H1 (cell line): ENCODE data around the gene LRRC45. TPM values are rescaled to one million over a fixed set of nuclear protein-coding genes. Genes with fewer than 3 reads are reported as not detected.

ENCODE experiments used
- CTCF ChIA-PET: fragments of 300-600 bp; sonication (Branson Sonifier 250); formaldehyde crosslinking; loops from one replicate; lab custom pipeline; 2021; ENCODE audit not compliant: partially characterized antibody; lab: Charles Lee
- POLR2A ChIA-PET: fragments of 300-600 bp; sonication (Branson Sonifier 250); formaldehyde crosslinking; loops from one replicate; lab custom pipeline; 2021; ENCODE audit warnings: inconsistent platforms; ENCODE audit not compliant: partially characterized antibody; lab: Charles Lee
- DNase-seq, 2 experiments: peaks; one replicate each; pipeline versions ENCODE4 v3.0.0 to v3.0.0-alpha.2; 2010 to 2022; ENCODE audit warnings: low spot score in 2 of 2, low read depth in 1 of 2, mixed read lengths in 1 of 2
- FAIRE-seq: peaks from 2 replicates; lab custom pipeline; 2011; peaks lifted over from hg19 to GRCh38; lab: Jason Lieb, UNC
- H2AFZ ChIP-seq: 2 replicates; pipeline ENCODE4 v1.8.1; 2012; ENCODE audit warnings: low read length, inconsistent platforms
- H2AK5ac ChIP-seq: 2 replicates; pipeline ENCODE4 v1.6.1; 2013; ENCODE audit warnings: low read depth, low read length
- H2BK120ac ChIP-seq: replicated peaks from 2 replicates; pipeline ENCODE3; 2013; ENCODE audit warnings: low read depth, low read length, inconsistent platforms
- H2BK12ac ChIP-seq: 2 replicates; pipeline ENCODE4 v1.6.1; 2013; ENCODE audit warnings: low read depth, low read length
- H2BK15ac ChIP-seq: 2 replicates; pipeline ENCODE4 v1.6.1; 2013; ENCODE audit warnings: low read length
- H2BK20ac ChIP-seq: 2 replicates; pipeline ENCODE4 v1.6.1; 2013; ENCODE audit warnings: low read length
- H2BK5ac ChIP-seq: 2 replicates; pipeline ENCODE4 v1.6.1; 2013; ENCODE audit warnings: low read depth, low read length
- H3K14ac ChIP-seq: 2 replicates; pipeline ENCODE4 v1.6.1; 2013; ENCODE audit warnings: inconsistent platforms; ENCODE audit not compliant: insufficient read length
- H3K18ac ChIP-seq: 2 replicates; pipeline ENCODE4 v1.6.1; 2013; ENCODE audit warnings: low read length; ENCODE audit errors: extremely low read depth
- H3K23ac ChIP-seq: 2 replicates; pipeline ENCODE4 v1.6.1; 2013; ENCODE audit warnings: inconsistent platforms; ENCODE audit not compliant: insufficient read length
- H3K23me2 ChIP-seq: 2 replicates; pipeline ENCODE4 v1.6.1; 2013; ENCODE audit warnings: low read depth, low read length
- H3K27ac ChIP-seq: 2 replicates; pipeline ENCODE4 v1.6.1; 2011; ENCODE audit warnings: low read depth, low read length, inconsistent platforms
- H3K27me3 ChIP-seq, 4 experiments: replicated peaks in 1 of 4; 1 replicate in 1 of 4; 2 replicates in 3 of 4; pipeline versions ENCODE4 v1.6.1 to v1.8.1; 2011 to 2013; ENCODE audit warnings: low read length in 3 of 4, mild to moderate bottlenecking in 3 of 4, inconsistent platforms in 2 of 4, mixed read lengths in 2 of 4, moderate library complexity in 1 of 4; ENCODE audit not compliant: control insufficient read depth in 3 of 4, insufficient read depth in 3 of 4; ENCODE audit errors: extremely low read depth in 1 of 4
- H3K36me3 ChIP-seq, 4 experiments: 2 replicates each; pipeline versions ENCODE4 v1.6.1 to v1.8.1; 2011 to 2013; ENCODE audit warnings: mild to moderate bottlenecking in 4 of 4, low read length in 3 of 4, moderate library complexity in 2 of 4, control low read depth in 1 of 4, inconsistent platforms in 1 of 4; ENCODE audit not compliant: insufficient read depth in 4 of 4, control insufficient read depth in 2 of 4
- H3K4ac ChIP-seq: replicated peaks from 2 replicates; pipeline ENCODE3; 2013; ENCODE audit warnings: low read length, low read depth, mixed read lengths, inconsistent platforms; ENCODE audit not compliant: insufficient read length
- H3K4me1 ChIP-seq, 4 experiments: replicated peaks in 1 of 4; 1 replicate in 1 of 4; 2 replicates in 3 of 4; pipeline versions ENCODE4 v1.6.1 to v1.8.1; 2011 to 2013; ENCODE audit warnings: low read length in 3 of 4, inconsistent platforms in 2 of 4, mixed read lengths in 1 of 4; ENCODE audit not compliant: insufficient read depth in 4 of 4, control insufficient read depth in 3 of 4
- H3K4me2 ChIP-seq, 2 experiments: 2 replicates each; pipeline versions ENCODE4 v1.6.1 to v1.8.1; 2011 to 2013; ENCODE audit warnings: low read depth in 2 of 2, low read length in 2 of 2, control low read depth in 1 of 2, inconsistent platforms in 1 of 2, mild to moderate bottlenecking in 1 of 2; ENCODE audit not compliant: insufficient read depth in 1 of 2
- H3K4me3 ChIP-seq, 4 experiments: fragments of 200-600, 300-600 bp in 1 of 4; sonication (generic), shearing (Covaris generic), sonication (Bioruptor Twin) in 1 of 4; 2 replicates each; pipeline versions ENCODE4 v1.5.1 to v1.8.1; 2011 to 2016; ENCODE audit warnings: low read length in 4 of 4, low read depth in 3 of 4, control low read depth in 2 of 4, inconsistent platforms in 2 of 4, mild to moderate bottlenecking in 2 of 4, mixed read lengths in 1 of 4, moderate library complexity in 1 of 4; ENCODE audit not compliant: insufficient read depth in 2 of 4; ENCODE audit errors: extremely low read depth in 1 of 4
- H3K56ac ChIP-seq: replicated peaks from 2 replicates; pipeline ENCODE3; 2013; ENCODE audit warnings: low read depth, mild to moderate bottlenecking, mixed read lengths, low read length, inconsistent platforms; ENCODE audit not compliant: insufficient read length
- H3K79me1 ChIP-seq: 2 replicates; pipeline ENCODE4 v1.6.1; 2013; ENCODE audit warnings: low read depth, low read length, control low read depth
- H3K79me2 ChIP-seq, 2 experiments: 2 replicates each; pipeline versions ENCODE4 v1.6.1 to v1.8.1; 2012 to 2013; ENCODE audit warnings: low read length in 2 of 2, mild to moderate bottlenecking in 2 of 2, inconsistent platforms in 1 of 2; ENCODE audit not compliant: insufficient read depth in 2 of 2, control insufficient read depth in 1 of 2
- H3K9ac ChIP-seq, 4 experiments: replicated peaks in 1 of 4; 1 replicate in 1 of 4; 2 replicates in 3 of 4; pipeline versions ENCODE4 v1.6.1 to v1.8.1; 2011 to 2013; ENCODE audit warnings: low read depth in 3 of 4, low read length in 3 of 4, control low read depth in 2 of 4, mild to moderate bottlenecking in 2 of 4, moderate library complexity in 2 of 4, inconsistent platforms in 1 of 4; ENCODE audit errors: extremely low read depth in 1 of 4
- H3K9me3 ChIP-seq, 2 experiments: 2 replicates each; pipeline versions ENCODE4 v1.6.1 to v1.8.1; 2012 to 2013; ENCODE audit warnings: mild to moderate bottlenecking in 2 of 2, moderate library complexity in 2 of 2, control low read depth in 1 of 2, inconsistent platforms in 1 of 2, low read depth in 1 of 2, low read length in 1 of 2, mixed read lengths in 1 of 2; ENCODE audit not compliant: insufficient read depth in 2 of 2
- H4K20me1 ChIP-seq, 2 experiments: replicated peaks in 1 of 2; 2 replicates each; pipeline versions ENCODE3 to v1.8.1; 2011 to 2013; ENCODE audit warnings: inconsistent platforms in 2 of 2, low read length in 2 of 2, mild to moderate bottlenecking in 1 of 2; ENCODE audit not compliant: insufficient read depth in 2 of 2, control insufficient read depth in 1 of 2
- H4K5ac ChIP-seq: 2 replicates; pipeline ENCODE4 v1.6.1; 2013; ENCODE audit warnings: low read length, low read depth, mixed read lengths, inconsistent platforms; ENCODE audit not compliant: insufficient read length
- H4K8ac ChIP-seq: 2 replicates; pipeline ENCODE4 v1.8.0; 2013; ENCODE audit warnings: mild to moderate bottlenecking, moderate library complexity, low read length, inconsistent platforms; ENCODE audit not compliant: insufficient read depth; ENCODE audit errors: extremely low read depth
- H4K91ac ChIP-seq: replicated peaks from 2 replicates; pipeline ENCODE3; 2013; ENCODE audit warnings: low read length, mixed read lengths, inconsistent platforms; ENCODE audit not compliant: insufficient read length
- BCL11A ChIP-seq, 2 experiments: IDR thresholded peaks; one replicate each; pipeline ENCODE4 v1.6.1; 2011; ENCODE audit warnings: low read depth in 2 of 2, low read length in 2 of 2, mild to moderate bottlenecking in 2 of 2
- BRCA1 ChIP-seq: IDR thresholded peaks from 2 replicates; pipeline ENCODE4 v1.6.1; 2012; ENCODE audit warnings: low read depth, low read length, improper control_type of control experiment
- CHD2 ChIP-seq: IDR thresholded peaks from 2 replicates; pipeline ENCODE4 v1.6.1; 2012; ENCODE audit warnings: low read length, improper control_type of control experiment
- CTBP2 ChIP-seq: IDR thresholded peaks from 2 replicates; pipeline ENCODE4 v1.7.0; 2011; ENCODE audit warnings: borderline replicate concordance, mild to moderate bottlenecking, moderate library complexity, mixed read lengths, low read length; ENCODE audit not compliant: insufficient read depth, insufficient read length
- EGR1 ChIP-seq: IDR thresholded peaks from 2 replicates; pipeline ENCODE4 v1.6.1; 2011; ENCODE audit warnings: low read depth, low read length, borderline replicate concordance
- EP300 ChIP-seq, 2 experiments: IDR thresholded peaks; 1 replicate in 1 of 2; 2 replicates in 1 of 2; pipeline ENCODE4 v1.6.1; 2011 to 2012; ENCODE audit warnings: low read depth in 2 of 2, low read length in 2 of 2, mild to moderate bottlenecking in 2 of 2, borderline replicate concordance in 1 of 2, inconsistent platforms in 1 of 2, moderate library complexity in 1 of 2
- GTF2F1 ChIP-seq: IDR thresholded peaks from 2 replicates; pipeline ENCODE4 v1.6.1; 2012; ENCODE audit warnings: low read depth, low read length, improper control_type of control experiment, borderline replicate concordance
- JUN ChIP-seq: IDR thresholded peaks from 2 replicates; pipeline ENCODE4 v1.6.1; 2011; ENCODE audit warnings: low read depth, mild to moderate bottlenecking, improper control_type of control experiment, low read length
- KDM1A ChIP-seq: fragments of 200-600, 300-600 bp; sonication (generic); IDR thresholded peaks from 2 replicates; pipeline ENCODE4 v1.7.1; 2016; ENCODE audit warnings: mild to moderate bottlenecking, low read length, borderline replicate concordance
- MAFK ChIP-seq: IDR thresholded peaks from 2 replicates; pipeline ENCODE4 v1.6.1; 2012; ENCODE audit warnings: low read depth, mild to moderate bottlenecking, improper control_type of control experiment, low read length
- PHF8 ChIP-seq: fragments of 200-600 bp; sonication (generic); conservative IDR thresholded peaks from 2 replicates; pipeline ENCODE4 v1.7.1; 2012; ENCODE audit warnings: low read depth, mild to moderate bottlenecking, inconsistent platforms, low read length, moderate library complexity
- TBP ChIP-seq: IDR thresholded peaks from 2 replicates; pipeline ENCODE4 v1.6.1; 2011; ENCODE audit warnings: low read depth, low read length, improper control_type of control experiment
- WGBS, 2 experiments: shearing (Covaris generic) in 1 of 2; methylation state at CpG; one replicate each; pipeline versions ENCODE4 v1.1.6 to v1.1.7; 2013 to 2015; ENCODE audit warnings: low lambda C conversion rate in 2 of 2, mixed read lengths in 2 of 2, inconsistent platforms in 1 of 2, low coverage in 1 of 2, missing lambda C conversion rate in 1 of 2; ENCODE audit not compliant: insufficient replicate concordance in 2 of 2, insufficient coverage in 1 of 2, insufficient read length in 1 of 2; ENCODE audit errors: extremely low coverage in 1 of 2, missing lambda C conversion rate in 1 of 2; 5-methylcytosine and 5-hydroxymethylcytosine counted together
- polyA plus RNA-seq, 7 experiments: library from polyadenylated mRNA; depleted of rRNA in 3 of 7; stranded (reverse) in 5 of 7; unstranded in 2 of 7; fragments of >200 nt in 5 of 7; fragments of 200-250 nt in 2 of 7; gene quantifications; 1 replicate in 5 of 7; 2 replicates in 1 of 7; 4 replicates in 1 of 7; pipeline versions ENCODE4 v1.2.1 to v1.2.3, GENCODE V29; 2011 to 2013; ENCODE audit warnings: missing spikeins in 2 of 7, mixed read lengths in 2 of 7
- total RNA-seq: library from RNA; stranded (reverse); fragmentation: NEBNext Ultra II Directional; extraction: Animal tissue kit (Norgen Biotek cat#: 25700); gene quantifications from 2 replicates; pipeline ENCODE4 v1.2.1, GENCODE V29; 2021

Gene LRRC45
- total and polyA plus RNA-seq, 2 of the 8 experiments (the other 6 are each of a cell fraction or from before 2014, with no cell fraction given): 11.5 to 29.0 TPM

- Histone ChIP-seq H3K23me2 (peaks cover 13% of the 10 kb centered on the region; the same call in 1 of the 2 replicates), H3K27me3 (no peaks in the 10 kb centered on the region; a peak in 1 of 7 replicates), H3K4ac (no peak overlapping the region), H2BK12ac (no peak overlapping the region), H3K79me2 (peaks cover 0 to 2% of the 10 kb centered on the region in 2 experiments; a peak in 1 of 4 replicates), H3K9ac (peak overlapping the region in 2 of 4 experiments; percentile 38 to 41; a peak in 3 of 7 replicates), H2BK5ac (no peak overlapping the region), H3K4me3 (peak overlapping the region; percentile 49 to 77 (median 66)), H3K23ac (no peak overlapping the region), H3K18ac (peak overlapping the region; percentile 19; the same call in 1 of the 2 replicates), H2BK120ac (no peak overlapping the region), H3K14ac (no peak overlapping the region), H3K27ac (no peak overlapping the region), H4K91ac (no peak overlapping the region), H3K56ac (no peak overlapping the region), H3K36me3 (no peaks in the 10 kb centered on the region; a peak in 1 of 8 replicates), H3K79me1 (peaks cover 3% of the 10 kb centered on the region; the same call in 1 of the 2 replicates), H3K9me3 (no peaks in the 10 kb centered on the region), H4K8ac (no peak overlapping the region), H2BK20ac (no peak overlapping the region), H3K4me2 (peak overlapping the region; percentile 73 to 90), H4K5ac (no peak overlapping the region), H2AK5ac (no peak overlapping the region), H3K4me1 (peaks cover 3 to 11% (median 6%) of the 10 kb centered on the region in 4 experiments; a peak in 6 of 7 replicates), H4K20me1 (peaks cover 2 to 8% of the 10 kb centered on the region in 2 experiments)
- FAIRE-seq: no peak
- CTCF ChIA-PET: interaction anchor here (0.6 to 1.8 kb wide), 6 partner anchors 15 to 170 kb away, joined by 3 to 4 read pairs (median 4); partner anchors contain the start of genes CENPX, GPS1 and RFNG
- no peak for DNase-seq
- TF ChIP-seq BCL11A (IDR thresholded peaks at IDR 0.05; ENCODE audit: low read depth in 2 of 2, low read length in 2 of 2) (no peak), BRCA1 (no peak), TBP (no peak), PHF8 (no peak), CTBP2 (no peak), MAFK (no peak), KDM1A (no peak), EGR1 (no peak), GTF2F1 (no peak), JUN (no peak), CHD2 (no peak), EP300 (IDR thresholded peaks at IDR 0.05; ENCODE audit: borderline replicate concordance in 1 of 2, low read depth in 2 of 2, low read length in 2 of 2) (no peak)
- TF ChIP-seq, all 59 proteins: peak for 0
- POLR2A ChIA-PET: interaction anchor here (0.9 to 1.8 kb wide), 5 partner anchors 16 to 157 kb away, joined by 3 to 9 read pairs (median 4); partner anchors contain the start of gene FASN
- H2AFZ ChIP-seq: no peak overlapping the region
- WGBS, 2 experiments: 58% methylated on average over 23 of the region's 23 CpGs; no CpG with 5 or more reads in 1 of the 2 experiments
- no peak overlapping the region for H2BK15ac ChIP-seq
These were observed 13.6 kb downstream of the LRRC45 start for GRCh38 chr17:82036634-82037091.
